Breast epithelium (tissue), 3 donors: Measurements from ENCODE around the gene GNLY.

Experiments
- POLR2AphosphoS5 ChIP-seq, 3 donors: sonication (generic); formaldehyde crosslinking; IDR thresholded peaks; one replicate each; pipeline ENCODE4 v1.6.1; 2017; ENCODE audit warnings: antibody characterized with exemption in 3 of 3
- TF ChIP-seq, protein P1 (sequence below), 3 donors: fragments of 450-650 bp; IDR thresholded peaks; one replicate each; pipeline ENCODE4 v1.5.1; 2016 to 2017; ENCODE audit warnings: antibody characterized with exemption in 3 of 3, mild to moderate bottlenecking in 3 of 3, moderate library complexity in 3 of 3

DNA sequence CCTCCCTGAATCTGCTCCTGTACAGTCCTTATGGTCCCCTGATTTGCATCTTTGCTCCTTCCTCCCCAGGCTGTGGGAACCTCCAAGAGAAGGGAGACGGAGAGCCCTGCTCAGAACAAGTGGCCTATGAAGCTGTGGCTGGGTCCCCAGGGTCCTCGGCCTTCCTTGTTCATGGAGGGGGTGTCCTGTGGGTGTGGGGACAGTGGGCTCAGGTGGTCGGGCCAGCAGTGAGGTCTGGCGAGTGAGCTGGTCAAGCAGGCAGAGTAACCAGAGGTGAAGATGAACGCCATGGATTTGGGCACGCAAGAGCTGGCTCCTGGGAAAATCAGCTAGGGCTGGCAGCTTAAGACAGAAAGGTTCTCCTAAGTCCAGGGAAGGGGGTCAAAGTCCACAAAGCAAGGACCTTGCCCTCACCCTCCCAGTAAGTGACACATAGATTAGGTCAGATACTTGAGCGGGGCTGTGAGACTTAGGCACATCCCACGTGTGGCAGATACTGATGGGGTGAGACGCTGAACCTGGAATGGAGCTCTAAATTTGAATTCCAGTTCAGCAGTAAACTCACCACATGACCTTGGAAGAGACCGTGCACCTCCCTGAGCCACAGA lies 24.8 kb downstream of the GNLY start:
- no peak for TF ChIP-seq POLR2AphosphoS5 (IDR thresholded peaks at IDR 0.05)
- TF ChIP-seq, protein P1, sequence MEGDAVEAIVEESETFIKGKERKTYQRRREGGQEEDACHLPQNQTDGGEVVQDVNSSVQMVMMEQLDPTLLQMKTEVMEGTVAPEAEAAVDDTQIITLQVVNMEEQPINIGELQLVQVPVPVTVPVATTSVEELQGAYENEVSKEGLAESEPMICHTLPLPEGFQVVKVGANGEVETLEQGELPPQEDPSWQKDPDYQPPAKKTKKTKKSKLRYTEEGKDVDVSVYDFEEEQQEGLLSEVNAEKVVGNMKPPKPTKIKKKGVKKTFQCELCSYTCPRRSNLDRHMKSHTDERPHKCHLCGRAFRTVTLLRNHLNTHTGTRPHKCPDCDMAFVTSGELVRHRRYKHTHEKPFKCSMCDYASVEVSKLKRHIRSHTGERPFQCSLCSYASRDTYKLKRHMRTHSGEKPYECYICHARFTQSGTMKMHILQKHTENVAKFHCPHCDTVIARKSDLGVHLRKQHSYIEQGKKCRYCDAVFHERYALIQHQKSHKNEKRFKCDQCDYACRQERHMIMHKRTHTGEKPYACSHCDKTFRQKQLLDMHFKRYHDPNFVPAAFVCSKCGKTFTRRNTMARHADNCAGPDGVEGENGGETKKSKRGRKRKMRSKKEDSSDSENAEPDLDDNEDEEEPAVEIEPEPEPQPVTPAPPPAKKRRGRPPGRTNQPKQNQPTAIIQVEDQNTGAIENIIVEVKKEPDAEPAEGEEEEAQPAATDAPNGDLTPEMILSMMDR (IDR thresholded peaks at IDR 0.05) = no peak
